Measurements from ENCODE around the gene ATXN10.
"Not testable (repeated sequence)": the region's sequence is repeated elsewhere in the genome, so short reads cannot be mapped to it uniquely, and the experiment has no call there.

ATXN10 gene

GRCh38 chr22:45790401-45790800 is 118.8 kb downstream of the ATXN10 start:
- no peak for DNase-seq

GRCh38 chr22:45793161-45793560 is 121.5 kb downstream of the ATXN10 start:
- no peak for DNase-seq

- no peak for DNase-seq
These were observed 122.3 kb downstream of the ATXN10 start for GRCh38 chr22:45793892-45794291.

- not testable (repeated sequence) for DNase-seq
These were observed 124.4 kb downstream of the ATXN10 start for GRCh38 chr22:45796009-45796408.

- no peak for DNase-seq
These were observed 127.7 kb downstream of the ATXN10 start for GRCh38 chr22:45799291-45799690.

- no peak for DNase-seq
These were observed 130.4 kb downstream of the ATXN10 start for GRCh38 chr22:45802054-45802453.

GRCh38 chr22:45804319-45804985 is 132.8 kb downstream of the ATXN10 start:
- DNase-seq, result no peak

- peak; percentile 0 for DNase-seq
These were observed 133.3 kb downstream of the ATXN10 start for GRCh38 chr22:45804986-45805325.

- no peak for DNase-seq
These were observed 133.8 kb downstream of the ATXN10 start for GRCh38 chr22:45805413-45805812.

GRCh38 chr22:45807156-45807915 is 135.7 kb downstream of the ATXN10 start:
- DNase-seq, result no peak

- DNase-seq, result no peak
These were observed 141.3 kb downstream of the ATXN10 start for GRCh38 chr22:45812910-45813309.

- DNase-seq, result no peak
These were observed 142.6 kb downstream of the ATXN10 start for GRCh38 chr22:45814198-45814597.

GRCh38 chr22:45816776-45817175 is 145.1 kb downstream of the ATXN10 start:
- no peak for DNase-seq

- peak; percentile 45 for DNase-seq
These were observed 146.2 kb downstream of the ATXN10 start for GRCh38 chr22:45817745-45818423.

GRCh38 chr22:45818424-45819085 is 146.9 kb downstream of the ATXN10 start:
- DNase-seq, result no peak

- no peak for DNase-seq
These were observed 147.7 kb downstream of the ATXN10 start for GRCh38 chr22:45819305-45819704.

- no peak for DNase-seq
These were observed 151.7 kb downstream of the ATXN10 start for GRCh38 chr22:45823336-45823735.

- no peak for DNase-seq
These were observed 154.9 kb downstream of the ATXN10 start for GRCh38 chr22:45826520-45826919.

GRCh38 chr22:45828841-45829240 is 157.2 kb downstream of the ATXN10 start:
- no peak for DNase-seq

GRCh38 chr22:45830531-45831245 is 159.1 kb downstream of the ATXN10 start:
- peak; percentile 76 for DNase-seq

GRCh38 chr22:45831394-45831793 is 159.8 kb downstream of the ATXN10 start:
- DNase-seq, result no peak

GRCh38 chr22:45832180-45832579 is 160.5 kb downstream of the ATXN10 start:
- DNase-seq, result no peak
